ENCODE data around the gene ATP10B.

ATP10B gene

DNA sequence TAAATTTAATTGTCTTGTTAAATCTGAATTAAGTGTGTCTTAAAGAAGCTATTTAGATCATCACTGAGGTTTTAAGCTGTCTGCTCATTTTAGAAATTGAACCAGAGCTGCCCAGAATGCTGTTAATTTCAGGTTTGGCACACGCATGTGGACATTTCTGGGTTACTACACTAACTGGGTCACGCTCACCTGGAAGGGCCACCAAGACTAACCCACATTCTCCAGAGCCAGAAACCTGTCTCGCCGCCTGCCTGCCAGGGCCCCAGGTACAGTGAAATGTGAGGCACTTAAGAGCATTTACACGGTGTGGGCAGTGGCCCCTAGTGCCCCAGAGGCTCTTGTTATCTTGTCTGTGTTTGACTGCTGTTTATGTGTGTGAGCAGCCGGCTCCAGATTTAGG lies 46.6 kb downstream of the ATP10B start:
- DNase-seq = no peak

DNA sequence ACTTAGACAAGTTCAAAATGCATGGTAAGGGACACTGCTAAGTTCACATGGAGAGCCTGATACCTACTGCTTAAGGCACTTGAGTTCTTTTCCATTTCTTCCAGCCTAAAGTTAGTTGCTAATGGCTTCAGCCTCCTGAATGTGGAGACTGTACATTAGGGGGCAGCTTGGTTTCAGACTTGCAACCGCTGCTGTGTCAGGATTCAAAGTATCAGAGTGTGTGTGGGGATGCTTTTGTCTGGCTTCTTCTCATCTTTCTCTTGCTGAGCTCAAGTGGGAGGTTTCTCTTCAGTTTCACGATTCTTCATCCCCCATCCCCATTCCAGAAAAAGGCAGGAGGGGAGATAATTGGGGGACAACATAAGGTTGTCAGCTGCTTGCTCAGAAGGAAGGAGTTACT lies 49.4 kb downstream of the ATP10B start:
- DNase-seq = no peak

DNA sequence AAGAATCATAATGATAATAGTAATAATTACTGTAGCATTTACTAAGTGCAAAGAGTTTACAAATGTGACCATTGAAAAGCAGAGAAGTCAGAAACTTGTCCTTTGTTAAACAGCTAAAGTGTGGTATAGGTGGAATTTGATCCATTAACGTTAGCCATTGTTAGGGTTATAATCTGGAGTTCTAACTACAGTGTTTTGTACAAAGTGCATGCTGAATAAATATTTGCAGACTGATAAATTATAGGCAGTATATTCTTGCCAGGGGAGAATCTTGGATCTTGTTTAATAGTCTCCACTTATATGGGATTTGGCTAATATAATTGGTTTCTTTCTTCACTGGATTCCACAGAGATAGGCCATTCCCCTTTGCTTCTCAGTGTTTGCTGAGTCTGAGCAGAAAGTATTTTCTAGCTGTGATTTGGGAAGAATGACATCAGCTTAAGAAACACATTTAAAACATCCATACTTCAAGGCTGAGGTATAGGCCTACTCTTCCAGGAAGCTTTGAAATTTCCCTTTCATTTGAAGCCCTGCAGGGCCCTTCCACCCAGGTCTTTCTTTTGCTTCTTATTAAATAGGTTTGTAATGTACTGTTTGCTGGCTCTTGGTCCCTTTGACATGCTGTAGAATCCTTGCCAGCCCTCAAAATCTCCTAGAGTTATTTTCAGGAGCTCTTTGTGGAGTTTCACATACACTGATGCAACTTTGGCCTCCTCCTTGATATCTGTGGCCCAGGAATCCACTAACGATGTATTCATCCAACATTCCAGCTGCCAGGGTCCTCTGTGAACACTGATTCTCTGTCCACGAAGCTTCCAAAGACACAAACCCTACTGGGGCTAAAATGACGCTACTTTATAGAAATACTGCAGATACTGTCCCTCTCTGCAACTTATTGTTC lies 51.4 kb downstream of the ATP10B start:
- DNase-seq = no peak

DNA sequence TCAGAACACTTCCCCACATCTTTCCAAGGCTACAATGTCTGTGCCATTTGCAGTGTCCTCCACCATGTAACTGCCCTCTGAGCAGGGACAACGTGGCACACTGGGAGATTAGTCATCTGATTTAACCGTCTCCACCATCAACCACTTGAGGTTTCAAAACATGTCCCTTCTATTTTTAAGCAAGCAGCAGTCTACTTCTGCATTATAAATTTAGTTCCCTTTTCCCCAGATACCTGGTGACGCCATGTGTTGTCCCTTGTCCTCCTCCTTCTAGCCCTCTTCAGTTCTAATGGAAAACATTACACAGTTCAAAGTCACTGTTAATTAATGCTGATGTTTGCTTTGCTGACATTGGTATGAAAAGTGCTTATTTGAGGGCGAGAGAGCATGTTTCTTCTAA lies 52.8 kb downstream of the ATP10B start:
- peak; percentile 69 for DNase-seq

DNA sequence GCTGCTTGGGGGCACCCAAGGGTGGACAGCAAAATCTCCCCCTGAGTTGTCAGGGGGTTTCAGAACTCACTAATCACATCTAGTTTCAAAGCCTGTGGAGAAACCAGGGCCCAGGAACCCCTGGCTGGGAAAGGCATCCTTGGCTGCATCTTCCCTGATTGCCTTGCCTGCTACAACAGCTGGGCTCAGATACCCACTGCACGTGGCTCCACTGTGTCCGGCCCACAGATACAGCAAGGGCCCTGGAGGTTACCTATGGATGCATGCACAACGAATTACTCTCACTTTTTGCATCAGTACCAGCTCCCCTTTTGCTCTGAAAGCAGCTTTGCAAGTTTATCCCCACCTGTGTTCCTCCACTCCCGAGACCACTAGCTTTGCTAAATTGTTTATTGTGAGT lies 55.0 kb downstream of the ATP10B start:
- no peak for DNase-seq

DNA sequence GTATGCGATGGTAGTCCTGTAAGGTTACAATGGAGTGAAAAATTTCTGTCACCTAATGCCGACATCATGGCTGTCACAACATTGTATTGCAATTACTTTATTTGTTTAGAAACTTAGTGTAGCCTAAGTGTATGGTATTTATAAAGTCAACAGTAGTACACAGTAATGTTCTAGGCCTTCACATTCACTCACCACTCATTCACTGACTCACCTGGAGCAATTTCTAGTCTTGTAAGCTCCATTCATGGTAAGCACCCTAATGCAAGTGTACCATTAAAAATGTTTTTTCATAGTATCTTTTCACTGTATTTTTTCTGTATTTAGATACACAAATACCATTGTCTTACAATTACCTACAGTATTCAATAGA lies 58.5 kb downstream of the ATP10B start:
- no peak for DNase-seq

DNA sequence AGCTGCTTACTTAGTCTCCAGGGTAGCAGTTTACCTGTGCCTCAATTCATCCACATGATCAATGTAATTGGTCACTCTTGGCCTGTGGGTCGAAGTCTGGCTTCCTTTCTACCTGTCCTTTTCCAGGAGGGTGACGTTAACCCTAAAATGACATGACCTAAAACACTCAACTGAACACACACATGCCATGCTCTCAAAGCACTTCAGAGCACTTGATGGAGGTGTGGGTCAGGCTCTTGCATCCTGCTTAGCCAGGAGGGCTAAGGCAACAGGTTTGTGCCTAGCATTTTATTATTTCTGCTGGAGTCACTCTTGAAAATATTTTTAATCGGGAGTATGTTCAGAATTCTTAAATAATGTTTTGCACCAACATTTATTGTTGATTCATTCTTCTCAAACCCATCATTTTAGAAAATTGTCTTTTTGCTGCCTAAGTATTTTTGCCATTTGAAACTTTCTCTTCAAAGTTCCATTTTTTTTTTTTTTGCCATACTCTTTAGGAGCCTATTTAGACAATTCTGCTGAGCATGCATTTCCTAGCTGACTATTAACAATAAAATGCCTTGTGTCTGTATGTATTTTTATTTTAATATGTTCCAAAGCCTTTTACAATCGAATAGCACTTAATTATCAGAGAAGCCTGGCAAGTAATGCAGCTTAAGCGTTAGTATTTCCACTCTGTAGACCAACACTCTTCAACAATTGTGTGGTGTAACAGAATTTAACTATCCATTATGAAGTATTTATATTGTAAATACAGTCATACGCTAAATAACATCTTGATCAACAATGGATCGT lies 59.1 kb downstream of the ATP10B start:
- no peak for DNase-seq

DNA sequence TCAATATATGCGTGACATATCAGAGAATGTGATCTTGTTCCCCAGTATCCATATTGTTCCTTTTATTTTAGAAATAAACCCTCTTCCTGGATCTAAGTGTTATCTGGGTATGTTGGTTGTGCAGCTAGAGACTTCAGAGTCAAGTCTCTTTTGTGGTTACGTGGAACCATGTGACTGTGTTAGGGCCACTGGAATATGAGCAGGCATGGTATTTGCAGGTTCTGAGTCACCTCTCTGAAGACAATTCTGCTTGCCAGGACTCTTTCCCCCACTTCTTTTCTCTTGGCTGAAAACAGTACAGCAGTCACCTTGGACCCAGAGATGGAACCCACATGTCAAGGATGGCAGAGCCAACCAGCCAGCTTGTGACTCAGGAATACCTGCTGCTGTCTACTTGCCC lies 59.7 kb downstream of the ATP10B start:
- DNase-seq = no peak

DNA sequence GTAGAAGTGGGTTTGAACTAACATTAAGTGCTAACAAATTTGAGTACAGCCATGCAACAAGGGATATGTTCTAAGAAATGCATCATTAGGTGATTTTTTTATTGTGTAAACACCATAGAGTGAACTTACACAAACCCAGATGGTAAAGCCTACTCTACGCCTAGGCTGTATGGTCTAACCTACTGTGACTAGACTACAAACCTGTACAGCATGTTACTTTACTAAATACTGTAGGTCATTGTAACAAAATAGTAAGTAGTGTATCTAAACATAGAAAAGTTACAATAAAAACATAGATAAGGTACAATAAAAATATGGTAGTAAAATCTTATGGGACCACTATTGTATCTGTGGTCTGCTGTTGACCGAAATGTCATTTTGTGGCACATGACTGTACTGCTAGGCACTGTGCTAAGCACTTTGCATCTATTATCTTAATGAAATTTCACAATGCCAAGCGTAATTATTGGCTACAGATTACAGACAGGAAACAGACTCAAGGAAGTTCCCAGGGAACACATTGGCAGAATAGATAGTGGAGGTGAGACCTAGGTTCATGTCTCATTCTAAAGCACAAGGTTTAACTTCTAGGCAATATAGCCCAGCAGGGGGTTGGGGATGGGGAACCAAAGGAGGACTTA lies 62.7 kb downstream of the ATP10B start:
- DNase-seq = no peak

DNA sequence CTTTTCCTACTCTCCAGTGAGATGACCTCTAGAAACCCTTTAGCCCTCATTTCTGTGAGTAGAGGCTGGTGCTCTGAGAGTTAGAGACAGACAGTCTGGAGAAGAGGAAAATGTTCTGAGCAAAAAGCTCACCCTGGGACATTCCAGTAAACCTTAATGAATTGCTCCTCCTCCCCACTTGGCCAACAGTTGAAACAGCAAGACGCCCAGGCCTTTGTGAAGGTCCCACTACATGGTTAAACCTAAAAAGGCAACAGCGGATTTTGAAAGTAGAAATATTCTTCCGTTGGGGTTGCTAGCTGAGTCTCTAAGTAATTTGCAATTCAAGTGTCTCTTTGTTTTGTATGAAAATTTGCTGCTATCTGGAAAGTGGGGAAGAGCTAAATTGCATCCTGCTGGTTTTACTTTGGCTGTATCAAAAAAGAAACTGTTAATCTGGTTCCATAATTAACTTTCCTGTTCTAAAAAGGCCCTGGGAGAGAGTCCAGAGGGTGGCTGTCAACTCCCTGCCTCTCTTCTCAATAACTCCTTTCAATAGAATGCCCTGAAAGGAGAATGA lies 63.8 kb downstream of the ATP10B start:
- DNase-seq = no peak

DNA sequence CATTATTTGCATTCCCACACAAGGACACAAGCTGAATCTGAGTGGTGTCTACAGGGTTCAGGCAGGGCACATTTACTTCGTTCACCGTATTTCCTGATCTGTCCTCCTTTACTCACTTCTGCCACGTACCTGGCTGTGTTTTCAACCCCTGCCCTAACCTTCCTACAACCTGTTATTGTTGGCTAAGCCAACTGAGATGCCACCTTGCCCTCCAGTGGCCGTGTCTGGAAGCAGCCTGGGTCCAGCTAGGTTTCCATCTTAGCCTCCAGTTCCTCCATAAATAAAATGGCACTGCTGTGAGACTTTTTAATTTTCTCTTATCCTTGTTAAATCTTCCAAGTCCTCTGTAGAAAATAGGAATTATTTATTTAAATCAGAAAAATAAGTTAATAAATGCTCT lies 64.8 kb downstream of the ATP10B start:
- no peak for DNase-seq

DNA sequence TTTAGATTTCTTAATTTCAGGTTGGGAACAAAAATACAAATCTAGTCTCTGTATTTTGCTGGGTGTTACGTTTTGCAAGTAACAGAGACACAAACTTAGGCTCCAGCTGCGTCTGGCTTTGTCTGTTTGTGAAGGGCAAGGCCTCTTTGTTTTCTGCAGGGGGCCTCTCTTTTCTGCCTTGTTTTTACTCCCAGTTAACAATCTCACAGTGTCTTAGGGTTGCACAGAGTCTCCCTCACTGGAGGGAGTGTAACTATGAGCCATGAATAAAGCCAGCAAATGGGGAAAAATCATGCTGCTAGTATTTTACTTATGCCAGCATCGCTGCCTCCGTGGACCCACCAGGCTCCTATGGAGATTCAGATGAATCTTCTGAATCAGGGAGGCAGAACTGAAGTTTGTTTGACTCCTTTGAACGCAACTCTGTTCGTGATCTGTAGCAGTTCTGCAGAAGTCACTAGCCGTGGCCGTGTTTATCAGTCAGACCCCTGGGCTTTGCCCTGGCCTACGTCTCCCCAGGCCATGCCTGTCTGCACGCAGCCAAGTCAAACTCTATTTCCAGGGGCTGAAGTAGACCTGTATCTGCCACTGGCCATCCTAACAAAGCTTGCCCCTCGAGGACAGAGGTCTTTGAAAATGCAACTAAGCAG lies 77.2 kb downstream of the ATP10B start:
- no peak for DNase-seq

DNA sequence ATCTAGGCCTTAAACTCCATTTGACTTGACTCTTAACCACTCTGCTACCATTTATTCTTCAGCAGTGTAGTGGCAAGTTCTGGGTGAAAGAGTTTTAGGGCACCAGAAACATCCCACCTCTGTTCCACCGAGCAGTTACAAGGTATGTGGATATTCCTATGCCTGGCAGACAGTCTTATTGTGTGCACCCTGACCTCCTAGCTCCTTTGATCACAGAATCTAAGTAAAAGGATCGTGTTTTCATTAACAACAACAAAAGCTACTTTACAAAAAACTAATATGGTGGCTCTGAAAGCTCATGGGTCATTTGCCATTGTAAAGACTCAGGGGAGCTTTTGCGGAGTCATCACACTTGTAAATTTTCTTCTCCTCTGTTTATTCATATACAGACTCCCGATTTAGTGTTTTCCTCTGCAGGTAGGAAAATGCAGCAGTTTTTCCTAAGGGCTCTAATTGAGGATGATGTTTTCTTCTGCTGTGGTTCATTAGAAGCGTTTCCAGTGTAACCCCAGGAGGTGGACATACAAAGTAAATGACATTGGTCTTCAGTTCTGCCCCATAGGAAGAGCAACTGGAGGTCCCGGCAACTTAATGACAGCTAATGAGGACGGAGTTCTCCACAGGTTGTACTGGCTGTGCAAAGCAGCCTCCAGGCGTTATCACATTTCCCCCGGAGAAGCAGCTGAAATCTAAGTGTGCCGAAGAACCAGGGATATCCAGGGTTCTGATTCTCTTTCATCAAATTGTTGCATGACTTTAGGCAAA lies 78.2 kb downstream of the ATP10B start:
- no peak for DNase-seq

DNA sequence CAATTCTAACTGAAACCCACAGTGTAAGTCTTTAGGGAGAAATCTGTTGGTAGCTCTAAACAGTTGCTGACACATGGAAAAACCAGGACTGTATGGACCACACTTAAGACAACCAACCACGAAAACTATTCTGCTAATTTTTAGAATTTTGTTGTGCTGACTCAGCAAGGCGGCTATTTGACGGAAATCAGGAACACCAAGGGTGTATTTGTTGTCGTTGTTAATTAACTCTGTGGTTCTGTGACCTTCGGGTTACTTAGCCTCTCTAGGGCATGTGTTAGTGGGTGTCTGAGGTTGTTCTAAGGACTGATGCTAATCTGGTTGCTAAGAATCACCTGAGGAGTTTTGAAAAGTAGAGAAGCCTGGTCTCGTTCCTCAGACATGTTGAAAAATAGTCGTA lies 79.2 kb downstream of the ATP10B start:
- DNase-seq = no peak

DNA sequence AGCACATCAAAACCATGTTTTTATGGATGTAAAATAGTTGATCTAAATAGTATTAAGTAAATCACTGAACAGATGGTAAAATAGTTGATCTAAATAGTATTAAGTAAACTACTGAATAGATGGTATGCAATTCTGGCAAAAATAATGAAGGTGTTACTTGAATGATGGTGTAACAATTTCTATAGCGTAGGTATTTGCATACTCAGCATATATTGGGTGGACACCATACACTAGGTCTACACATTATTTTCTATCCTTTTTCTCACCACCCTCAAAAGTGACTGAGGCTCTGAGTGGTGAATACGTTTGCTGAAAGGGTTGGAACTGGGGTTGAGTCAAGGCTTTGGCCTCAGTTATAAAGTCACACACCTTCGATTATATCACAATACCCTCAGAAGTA lies 81.3 kb downstream of the ATP10B start:
- no peak for DNase-seq

DNA sequence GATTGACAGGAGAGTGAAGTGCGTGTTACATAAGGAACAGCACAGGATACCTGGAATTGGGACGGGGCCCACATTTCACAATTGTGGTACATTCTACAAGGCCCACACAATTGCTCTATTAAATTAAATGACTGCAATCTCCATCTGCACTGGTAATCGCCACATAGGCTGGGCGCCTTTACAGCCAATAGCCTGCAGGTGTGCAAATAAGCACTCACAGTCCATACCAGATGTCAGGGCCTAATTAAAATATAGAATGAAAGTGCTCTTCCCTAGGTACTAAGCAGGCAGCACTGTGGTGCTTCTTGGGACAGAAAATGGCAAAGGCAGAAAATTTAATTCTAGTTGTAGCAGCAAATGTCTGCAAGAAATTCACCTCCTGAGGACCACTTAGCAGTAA lies 82.7 kb downstream of the ATP10B start:
- DNase-seq = no peak

DNA sequence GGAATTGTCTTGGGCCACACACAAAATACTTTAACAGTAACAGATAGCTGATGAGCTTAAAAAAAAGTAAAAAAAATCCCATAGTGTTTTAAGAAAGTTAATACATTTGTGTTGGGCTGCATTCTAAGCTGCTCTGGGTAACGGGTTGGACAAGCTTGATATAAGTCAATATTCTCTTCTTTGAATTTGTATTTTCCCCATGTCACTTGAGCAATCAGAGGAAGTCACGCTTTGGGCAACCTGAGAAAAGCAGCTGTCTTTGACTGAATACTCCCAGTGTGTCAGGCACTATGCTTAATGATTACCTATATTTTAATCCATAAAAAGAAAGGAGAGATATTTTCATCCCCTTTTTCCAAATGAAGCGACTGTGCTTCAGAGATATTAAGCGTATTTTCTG lies 84.9 kb downstream of the ATP10B start:
- DNase-seq = no peak

DNA sequence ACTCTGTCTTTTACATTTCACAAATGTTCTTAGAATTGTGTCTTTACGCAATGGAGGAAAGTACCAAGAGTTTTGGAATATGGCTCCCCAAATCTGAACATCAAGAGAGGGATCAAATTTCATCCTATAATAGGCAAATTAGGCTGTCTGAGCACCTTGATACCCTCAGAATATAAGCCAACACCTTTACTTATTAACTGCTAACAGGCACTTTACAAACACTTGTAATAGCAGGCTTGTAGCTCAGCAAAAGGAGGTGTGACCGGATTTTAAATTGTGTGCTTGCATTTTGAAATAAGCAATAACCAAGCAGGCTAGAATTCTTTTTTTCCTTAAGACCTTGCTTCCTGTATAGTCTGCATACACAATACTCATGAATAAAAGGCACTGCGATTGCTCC lies 92.0 kb downstream of the ATP10B start:
- DNase-seq = no peak

DNA sequence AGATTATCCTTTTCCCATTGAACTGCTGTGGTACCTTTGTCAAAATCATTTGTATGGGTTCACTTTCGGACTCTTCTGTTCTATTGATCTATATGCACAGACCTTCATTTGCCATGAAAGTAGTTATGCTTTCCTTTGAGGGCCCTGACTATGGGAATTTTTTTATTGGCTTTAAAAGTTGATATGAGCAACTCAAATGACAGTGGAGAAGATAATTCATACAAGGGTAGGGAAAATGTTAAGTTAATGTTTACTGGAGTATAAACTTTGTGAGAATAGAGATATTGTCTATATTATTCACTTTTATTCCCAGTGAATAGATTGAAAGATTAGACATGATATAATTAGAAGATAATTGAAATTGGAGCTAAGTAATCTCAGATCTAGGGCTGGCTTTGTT lies 94.8 kb downstream of the ATP10B start:
- no peak for DNase-seq

DNA sequence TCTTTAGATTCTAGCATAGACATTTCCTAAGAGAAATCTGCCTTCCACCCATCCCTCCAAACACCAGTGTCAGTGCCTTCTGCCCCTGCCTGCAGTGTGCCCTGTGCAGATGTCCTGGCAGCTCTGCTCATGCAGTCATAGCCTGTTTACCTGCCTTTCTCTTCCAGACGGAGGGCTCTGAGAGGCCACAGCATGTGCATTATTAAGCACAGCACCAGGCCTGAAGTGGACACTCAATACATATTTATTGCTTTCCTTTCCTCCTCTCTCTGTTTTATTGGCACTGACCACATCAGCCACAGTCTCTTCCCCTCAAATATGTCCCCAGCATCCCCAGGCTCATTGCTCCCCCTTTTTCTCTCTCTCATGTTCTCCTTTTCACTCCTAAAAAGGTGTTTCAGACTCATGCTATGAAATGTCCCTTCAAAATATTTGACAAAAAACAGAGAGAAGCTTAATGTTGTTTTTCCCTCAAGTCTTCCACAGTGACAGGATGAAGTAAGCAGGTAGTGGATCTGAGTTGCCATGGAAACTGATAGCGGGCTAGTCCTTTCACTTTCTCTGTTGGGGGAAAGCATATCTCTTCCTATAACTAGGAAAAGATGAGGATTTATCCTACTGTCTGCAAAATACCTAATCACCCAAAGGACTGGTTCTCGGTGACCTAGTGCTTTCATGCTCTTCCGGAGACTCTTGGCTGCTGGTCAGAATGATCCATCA lies 100.9 kb downstream of the ATP10B start:
- no peak for DNase-seq

DNA sequence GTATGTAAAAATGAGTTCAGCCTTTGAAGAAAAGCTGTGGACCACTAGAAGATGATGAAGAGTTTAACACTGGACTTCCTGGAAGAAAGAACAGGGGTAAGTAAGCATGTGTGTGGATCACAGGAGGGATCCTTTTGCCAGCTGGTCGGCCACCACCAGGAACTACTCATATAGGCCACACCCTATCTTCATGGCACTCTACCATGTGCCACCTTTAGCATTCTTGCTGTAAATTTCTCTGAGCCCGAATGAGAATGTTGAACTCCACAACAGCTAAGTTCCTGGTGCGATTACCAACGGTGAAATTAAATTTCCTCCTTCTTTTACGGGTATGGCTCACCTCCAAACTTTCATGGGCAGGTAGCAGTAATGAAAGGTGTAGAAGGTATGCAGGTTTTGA lies 102.3 kb downstream of the ATP10B start:
- DNase-seq = no peak

DNA sequence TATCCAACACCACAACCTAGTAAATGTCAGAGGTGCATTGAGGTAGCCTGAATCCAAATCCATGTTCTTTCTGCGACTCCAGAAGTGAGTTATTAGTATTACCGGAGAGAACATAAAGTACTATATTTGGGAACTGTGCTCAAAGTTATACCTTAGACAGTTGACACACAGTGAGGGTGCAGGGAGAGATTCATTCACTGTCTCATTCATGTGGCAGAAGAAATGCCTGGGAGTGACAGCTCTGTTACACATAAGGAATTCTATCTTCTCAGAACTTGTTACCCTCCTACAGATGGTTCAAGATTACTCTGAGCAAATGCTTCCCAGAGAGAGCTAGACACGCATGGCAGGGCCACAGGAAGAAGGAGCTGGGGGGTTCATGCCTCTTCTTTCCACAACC lies 103.0 kb downstream of the ATP10B start:
- DNase-seq = no peak
